Suprapubic skin (tissue), 4 donors: ENCODE data around the gene LPP. TPM values are rescaled to one million over a fixed set of nuclear protein-coding genes. Genes with fewer than 3 reads are reported as not detected.

Experiments
- DNase-seq, 2 donors: peaks; one replicate each; pipeline ENCODE4 v3.0.0-alpha.2; 2019; ENCODE audit warnings: low spot score in 2 of 2
- H3K27ac ChIP-seq: fragments of 200-600 bp; sonication (generic); one replicate; pipeline ENCODE4 v1.5.1; 2019
- H3K27me3 ChIP-seq: fragments of 200-600 bp; sonication (generic); one replicate; pipeline ENCODE4 v1.5.1; 2019
- H3K36me3 ChIP-seq: fragments of 200-600 bp; sonication (generic); one replicate; pipeline ENCODE4 v1.5.1; 2019
- H3K4me1 ChIP-seq: fragments of 200-600 bp; sonication (generic); one replicate; pipeline ENCODE4 v1.5.1; 2019
- H3K4me3 ChIP-seq: fragments of 200-600 bp; sonication (generic); one replicate; pipeline ENCODE4 v1.5.1; 2019; ENCODE audit warnings: mild to moderate bottlenecking
- H3K9me3 ChIP-seq: fragments of 200-600 bp; sonication (generic); one replicate; pipeline ENCODE4 v1.5.1; 2019
- EP300 ChIP-seq: sonication (generic); formaldehyde crosslinking; IDR thresholded peaks from one replicate; pipeline ENCODE4 v1.6.1; 2017; ENCODE audit warnings: antibody characterized with exemption
- POLR2A ChIP-seq, 2 donors: fragments of 450-650 bp; IDR thresholded peaks; one replicate each; pipeline ENCODE4 v1.6.1; 2017; ENCODE audit warnings: antibody characterized with exemption in 2 of 2, mild to moderate bottlenecking in 2 of 2, moderate library complexity in 2 of 2
- POLR2AphosphoS5 ChIP-seq, 3 donors: sonication (generic); formaldehyde crosslinking; IDR thresholded peaks; one replicate each; pipeline ENCODE4 v1.6.1; 2017; ENCODE audit warnings: antibody characterized with exemption in 3 of 3
- WGBS: methylation state at CpG from one replicate; pipeline ENCODE4 v1.1.5; 2018; 5-methylcytosine and 5-hydroxymethylcytosine counted together
- total RNA-seq, 4 donors: library from RNA; depleted of rRNA; stranded (reverse); fragments of >200 nt; gene quantifications; one replicate each; pipeline ENCODE4 v1.1.0, GENCODE V29; 2016
- TF ChIP-seq, protein P1 (sequence below), 2 donors: fragments of 200-600 bp in 1 of 2; fragments of 450-650 bp in 1 of 2; sonication (generic) in 1 of 2; IDR thresholded peaks; one replicate each; pipeline ENCODE4 v1.5.1; 2016 to 2019; ENCODE audit warnings: antibody characterized with exemption in 2 of 2, mild to moderate bottlenecking in 1 of 2, moderate library complexity in 1 of 2

LPP gene
- total RNA-seq, 4 donors from 2014 or later = 56.8 to 127 (median 84.2) TPM

DNA sequence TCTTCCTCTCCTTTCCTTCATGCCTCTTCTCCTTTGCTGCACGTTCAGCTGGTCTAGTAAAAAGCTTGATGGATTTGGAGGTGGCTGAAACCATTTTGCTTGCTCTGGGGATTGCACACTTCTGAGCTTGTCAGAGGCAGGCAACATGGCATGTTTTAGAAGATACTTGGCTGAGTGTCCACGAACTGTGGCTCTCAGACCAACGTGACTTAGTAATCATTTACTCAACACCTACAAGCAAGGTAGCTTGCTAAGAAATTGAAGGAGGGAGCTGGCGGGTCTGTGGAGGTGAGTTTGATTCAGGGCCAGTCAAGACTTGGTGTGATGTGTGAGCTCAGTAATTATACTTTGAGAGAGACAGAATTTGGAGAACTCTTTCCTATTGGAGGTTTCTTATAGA, 196.0 kb downstream of the LPP start:
- no peaks in the 10 kb centered on the region for H3K27me3 ChIP-seq
- DNase-seq = no peak
- no peaks in the 10 kb centered on the region for H3K36me3 ChIP-seq
- peaks cover 25% of the 10 kb centered on the region for H3K4me1 ChIP-seq
- no peaks in the 10 kb centered on the region for H3K9me3 ChIP-seq
- WGBS = 49% methylated on average over 4 of the region's 4 CpGs
- H3K4me3 ChIP-seq = no peak overlapping the region
- H3K27ac ChIP-seq = peak overlapping the region; percentile 49
- TF ChIP-seq POLR2AphosphoS5 (IDR thresholded peaks at IDR 0.05) = no peak
- TF ChIP-seq EP300 = no peak
- no peak for TF ChIP-seq POLR2A (IDR thresholded peaks at IDR 0.05)
- TF ChIP-seq, protein P1, sequence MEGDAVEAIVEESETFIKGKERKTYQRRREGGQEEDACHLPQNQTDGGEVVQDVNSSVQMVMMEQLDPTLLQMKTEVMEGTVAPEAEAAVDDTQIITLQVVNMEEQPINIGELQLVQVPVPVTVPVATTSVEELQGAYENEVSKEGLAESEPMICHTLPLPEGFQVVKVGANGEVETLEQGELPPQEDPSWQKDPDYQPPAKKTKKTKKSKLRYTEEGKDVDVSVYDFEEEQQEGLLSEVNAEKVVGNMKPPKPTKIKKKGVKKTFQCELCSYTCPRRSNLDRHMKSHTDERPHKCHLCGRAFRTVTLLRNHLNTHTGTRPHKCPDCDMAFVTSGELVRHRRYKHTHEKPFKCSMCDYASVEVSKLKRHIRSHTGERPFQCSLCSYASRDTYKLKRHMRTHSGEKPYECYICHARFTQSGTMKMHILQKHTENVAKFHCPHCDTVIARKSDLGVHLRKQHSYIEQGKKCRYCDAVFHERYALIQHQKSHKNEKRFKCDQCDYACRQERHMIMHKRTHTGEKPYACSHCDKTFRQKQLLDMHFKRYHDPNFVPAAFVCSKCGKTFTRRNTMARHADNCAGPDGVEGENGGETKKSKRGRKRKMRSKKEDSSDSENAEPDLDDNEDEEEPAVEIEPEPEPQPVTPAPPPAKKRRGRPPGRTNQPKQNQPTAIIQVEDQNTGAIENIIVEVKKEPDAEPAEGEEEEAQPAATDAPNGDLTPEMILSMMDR (IDR thresholded peaks at IDR 0.05) = no peak

DNA sequence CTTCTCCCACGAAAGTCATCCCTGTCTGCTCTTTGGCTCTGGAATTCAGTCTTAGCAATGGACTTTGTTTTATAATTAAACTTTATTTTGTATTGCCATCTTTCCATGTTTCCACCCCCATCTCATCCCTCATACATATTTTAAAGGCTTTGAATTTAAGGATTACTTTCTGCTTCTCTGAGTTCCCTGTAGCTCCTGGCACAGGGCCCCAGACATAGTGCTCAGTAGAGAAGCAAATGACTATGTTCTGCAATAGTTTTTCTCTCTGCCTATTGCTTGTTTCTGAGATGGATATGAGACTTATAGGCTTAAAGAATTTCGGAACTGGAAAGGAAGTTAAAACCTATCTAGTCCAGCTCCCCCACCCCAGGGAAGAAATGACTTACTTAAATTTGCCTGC, 197.0 kb downstream of the LPP start:
- Histone ChIP-seq H3K4me1 (peaks cover 25% of the 10 kb centered on the region), H3K27me3 (no peaks in the 10 kb centered on the region), H3K4me3 (no peak overlapping the region), H3K9me3 (no peaks in the 10 kb centered on the region), H3K36me3 (no peaks in the 10 kb centered on the region), H3K27ac (no peak overlapping the region)
- WGBS = 95% methylated on average over 2 of the region's 2 CpGs
- no peak for DNase-seq
- TF ChIP-seq EP300 (no peak), POLR2A (IDR thresholded peaks at IDR 0.05) (no peak), POLR2AphosphoS5 (IDR thresholded peaks at IDR 0.05) (no peak)
- TF ChIP-seq, protein P1 (IDR thresholded peaks at IDR 0.05) = no peak

DNA sequence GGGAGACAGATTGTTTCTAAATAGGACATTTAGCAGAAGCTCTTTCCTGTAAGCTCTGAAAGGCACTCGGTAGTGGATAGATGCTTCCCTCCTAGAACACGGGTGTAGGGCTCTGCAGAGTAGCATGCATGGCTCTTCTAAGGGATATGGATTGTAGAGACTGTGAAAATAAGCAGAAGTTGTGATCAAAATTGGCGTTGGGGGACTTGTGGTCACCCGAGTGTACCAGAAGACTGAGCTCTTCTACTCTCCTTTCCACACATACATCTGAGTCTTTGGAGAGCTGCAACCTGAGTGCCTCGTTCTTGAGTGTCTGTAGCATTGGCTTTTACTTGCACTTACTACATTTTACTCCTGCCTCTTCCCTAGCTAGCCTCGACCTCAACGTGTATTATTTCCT, 197.7 kb downstream of the LPP start:
- Histone ChIP-seq H3K9me3 (no peaks in the 10 kb centered on the region), H3K27ac (no peak overlapping the region), H3K4me3 (no peak overlapping the region), H3K27me3 (no peaks in the 10 kb centered on the region), H3K4me1 (peaks cover 25% of the 10 kb centered on the region), H3K36me3 (no peaks in the 10 kb centered on the region)
- WGBS = 87% methylated on average over 7 of the region's 7 CpGs
- no peak for DNase-seq
- TF ChIP-seq, protein P1 (IDR thresholded peaks at IDR 0.05) = no peak
- TF ChIP-seq EP300 (no peak), POLR2A (IDR thresholded peaks at IDR 0.05) (no peak), POLR2AphosphoS5 (IDR thresholded peaks at IDR 0.05) (no peak)

DNA sequence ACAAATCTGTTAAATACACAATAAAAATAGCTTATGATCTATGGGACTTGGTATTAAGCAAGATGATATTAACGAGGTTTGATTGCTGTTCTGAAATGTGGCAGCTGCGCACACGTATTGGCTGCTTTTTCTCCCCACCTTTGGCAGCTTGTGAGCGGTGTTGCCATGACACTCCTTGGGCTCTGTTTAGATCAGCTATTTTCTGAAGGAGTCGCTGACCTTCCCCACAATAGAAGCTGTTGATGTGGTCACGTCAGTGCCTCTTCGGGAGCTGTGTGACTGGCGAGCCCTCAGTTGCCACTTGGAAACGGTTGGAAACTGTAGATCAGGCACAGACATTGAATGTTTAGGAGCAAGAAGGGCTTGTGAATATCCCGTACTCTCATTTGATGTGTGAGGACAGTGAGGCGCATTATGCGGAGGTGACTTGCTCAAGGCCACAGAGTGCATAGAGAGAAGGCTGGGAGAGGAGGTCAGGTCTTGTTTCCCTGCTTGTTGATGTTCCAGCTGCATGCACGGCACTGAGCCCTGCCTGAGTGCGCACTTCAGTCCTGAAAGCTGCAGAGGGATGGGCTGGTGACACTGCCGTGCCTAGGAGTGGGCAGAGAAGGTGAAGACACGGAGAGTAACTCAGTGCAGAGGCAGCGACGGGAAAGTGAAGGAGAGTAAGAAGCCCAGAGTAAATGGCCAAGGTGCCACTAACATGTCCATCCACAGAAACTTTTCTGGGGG, 198.4 kb downstream of the LPP start:
- WGBS = 90% methylated on average over 18 of the region's 18 CpGs
- Histone ChIP-seq H3K36me3 (no peaks in the 10 kb centered on the region), H3K4me1 (peaks cover 25% of the 10 kb centered on the region), H3K9me3 (no peaks in the 10 kb centered on the region), H3K27me3 (no peaks in the 10 kb centered on the region), H3K27ac (no peak overlapping the region), H3K4me3 (no peak overlapping the region)
- DNase-seq = no peak
- TF ChIP-seq POLR2A (IDR thresholded peaks at IDR 0.05) (no peak), EP300 (no peak), POLR2AphosphoS5 (IDR thresholded peaks at IDR 0.05) (no peak)
- TF ChIP-seq, protein P1 (IDR thresholded peaks at IDR 0.05) = no peak

DNA sequence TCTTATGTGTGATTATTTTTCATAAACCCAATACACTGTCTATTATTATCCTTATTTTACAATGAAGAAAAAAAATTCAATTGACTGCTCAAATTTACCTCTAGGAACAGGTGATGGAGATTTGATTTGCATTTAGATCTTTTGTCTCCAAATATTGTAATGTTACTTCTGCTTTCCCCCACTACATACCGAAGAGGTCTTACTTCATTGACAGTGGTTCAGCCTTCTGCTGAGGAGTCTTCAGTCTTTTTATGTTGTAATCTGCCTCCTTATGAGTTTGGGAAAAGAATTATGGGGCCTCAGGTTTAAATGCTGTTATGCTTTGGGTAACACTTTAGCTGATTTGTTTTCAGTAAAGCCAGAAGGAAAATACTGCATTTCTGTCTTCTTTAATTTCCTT, 199.5 kb downstream of the LPP start:
- Histone ChIP-seq H3K4me3 (no peak overlapping the region), H3K9me3 (no peaks in the 10 kb centered on the region), H3K27ac (no peak overlapping the region), H3K36me3 (no peaks in the 10 kb centered on the region), H3K27me3 (no peaks in the 10 kb centered on the region), H3K4me1 (peaks cover 21% of the 10 kb centered on the region)
- TF ChIP-seq, protein P1 (IDR thresholded peaks at IDR 0.05) = no peak
- TF ChIP-seq POLR2A (IDR thresholded peaks at IDR 0.05) (no peak), EP300 (no peak), POLR2AphosphoS5 (IDR thresholded peaks at IDR 0.05) (no peak)
- 85% methylated on average over 1 of the region's 1 CpG for WGBS
- DNase-seq = no peak
